H1 (cell line): ENCODE data around the gene PLEKHA5. TPM values are rescaled to one million over a fixed set of nuclear protein-coding genes. Genes with fewer than 3 reads are reported as not detected.

ENCODE experiments used
- CTCF ChIA-PET: fragments of 300-600 bp; sonication (Branson Sonifier 250); formaldehyde crosslinking; loops from one replicate; lab custom pipeline; 2021; ENCODE audit not compliant: partially characterized antibody; lab: Charles Lee
- POLR2A ChIA-PET: fragments of 300-600 bp; sonication (Branson Sonifier 250); formaldehyde crosslinking; loops from one replicate; lab custom pipeline; 2021; ENCODE audit warnings: inconsistent platforms; ENCODE audit not compliant: partially characterized antibody; lab: Charles Lee
- DNase-seq, 2 experiments: peaks; one replicate each; pipeline versions ENCODE4 v3.0.0 to v3.0.0-alpha.2; 2010 to 2022; ENCODE audit warnings: low spot score in 2 of 2, low read depth in 1 of 2, mixed read lengths in 1 of 2
- FAIRE-seq: peaks from 2 replicates; lab custom pipeline; 2011; peaks lifted over from hg19 to GRCh38; lab: Jason Lieb, UNC
- H2AFZ ChIP-seq: 2 replicates; pipeline ENCODE4 v1.8.1; 2012; ENCODE audit warnings: low read length, inconsistent platforms
- H2AK5ac ChIP-seq: 2 replicates; pipeline ENCODE4 v1.6.1; 2013; ENCODE audit warnings: low read depth, low read length
- H2BK120ac ChIP-seq: replicated peaks from 2 replicates; pipeline ENCODE3; 2013; ENCODE audit warnings: low read depth, low read length, inconsistent platforms
- H2BK12ac ChIP-seq: 2 replicates; pipeline ENCODE4 v1.6.1; 2013; ENCODE audit warnings: low read depth, low read length
- H2BK15ac ChIP-seq: 2 replicates; pipeline ENCODE4 v1.6.1; 2013; ENCODE audit warnings: low read length
- H2BK20ac ChIP-seq: 2 replicates; pipeline ENCODE4 v1.6.1; 2013; ENCODE audit warnings: low read length
- H2BK5ac ChIP-seq: 2 replicates; pipeline ENCODE4 v1.6.1; 2013; ENCODE audit warnings: low read depth, low read length
- H3K14ac ChIP-seq: 2 replicates; pipeline ENCODE4 v1.6.1; 2013; ENCODE audit warnings: inconsistent platforms; ENCODE audit not compliant: insufficient read length
- H3K18ac ChIP-seq: 2 replicates; pipeline ENCODE4 v1.6.1; 2013; ENCODE audit warnings: low read length; ENCODE audit errors: extremely low read depth
- H3K23ac ChIP-seq: 2 replicates; pipeline ENCODE4 v1.6.1; 2013; ENCODE audit warnings: inconsistent platforms; ENCODE audit not compliant: insufficient read length
- H3K23me2 ChIP-seq: 2 replicates; pipeline ENCODE4 v1.6.1; 2013; ENCODE audit warnings: low read depth, low read length
- H3K27ac ChIP-seq: 2 replicates; pipeline ENCODE4 v1.6.1; 2011; ENCODE audit warnings: low read depth, low read length, inconsistent platforms
- H3K27me3 ChIP-seq, 4 experiments: replicated peaks in 1 of 4; 1 replicate in 1 of 4; 2 replicates in 3 of 4; pipeline versions ENCODE4 v1.6.1 to v1.8.1; 2011 to 2013; ENCODE audit warnings: low read length in 3 of 4, mild to moderate bottlenecking in 3 of 4, inconsistent platforms in 2 of 4, mixed read lengths in 2 of 4, moderate library complexity in 1 of 4; ENCODE audit not compliant: control insufficient read depth in 3 of 4, insufficient read depth in 3 of 4; ENCODE audit errors: extremely low read depth in 1 of 4
- H3K36me3 ChIP-seq, 4 experiments: 2 replicates each; pipeline versions ENCODE4 v1.6.1 to v1.8.1; 2011 to 2013; ENCODE audit warnings: mild to moderate bottlenecking in 4 of 4, low read length in 3 of 4, moderate library complexity in 2 of 4, control low read depth in 1 of 4, inconsistent platforms in 1 of 4; ENCODE audit not compliant: insufficient read depth in 4 of 4, control insufficient read depth in 2 of 4
- H3K4ac ChIP-seq: replicated peaks from 2 replicates; pipeline ENCODE3; 2013; ENCODE audit warnings: low read length, low read depth, mixed read lengths, inconsistent platforms; ENCODE audit not compliant: insufficient read length
- H3K4me1 ChIP-seq, 4 experiments: replicated peaks in 1 of 4; 1 replicate in 1 of 4; 2 replicates in 3 of 4; pipeline versions ENCODE4 v1.6.1 to v1.8.1; 2011 to 2013; ENCODE audit warnings: low read length in 3 of 4, inconsistent platforms in 2 of 4, mixed read lengths in 1 of 4; ENCODE audit not compliant: insufficient read depth in 4 of 4, control insufficient read depth in 3 of 4
- H3K4me2 ChIP-seq, 2 experiments: 2 replicates each; pipeline versions ENCODE4 v1.6.1 to v1.8.1; 2011 to 2013; ENCODE audit warnings: low read depth in 2 of 2, low read length in 2 of 2, control low read depth in 1 of 2, inconsistent platforms in 1 of 2, mild to moderate bottlenecking in 1 of 2; ENCODE audit not compliant: insufficient read depth in 1 of 2
- H3K4me3 ChIP-seq, 4 experiments: fragments of 200-600, 300-600 bp in 1 of 4; sonication (generic), shearing (Covaris generic), sonication (Bioruptor Twin) in 1 of 4; 2 replicates each; pipeline versions ENCODE4 v1.5.1 to v1.8.1; 2011 to 2016; ENCODE audit warnings: low read length in 4 of 4, low read depth in 3 of 4, control low read depth in 2 of 4, inconsistent platforms in 2 of 4, mild to moderate bottlenecking in 2 of 4, mixed read lengths in 1 of 4, moderate library complexity in 1 of 4; ENCODE audit not compliant: insufficient read depth in 2 of 4; ENCODE audit errors: extremely low read depth in 1 of 4
- H3K56ac ChIP-seq: replicated peaks from 2 replicates; pipeline ENCODE3; 2013; ENCODE audit warnings: low read depth, mild to moderate bottlenecking, mixed read lengths, low read length, inconsistent platforms; ENCODE audit not compliant: insufficient read length
- H3K79me1 ChIP-seq: 2 replicates; pipeline ENCODE4 v1.6.1; 2013; ENCODE audit warnings: low read depth, low read length, control low read depth
- H3K79me2 ChIP-seq, 2 experiments: 2 replicates each; pipeline versions ENCODE4 v1.6.1 to v1.8.1; 2012 to 2013; ENCODE audit warnings: low read length in 2 of 2, mild to moderate bottlenecking in 2 of 2, inconsistent platforms in 1 of 2; ENCODE audit not compliant: insufficient read depth in 2 of 2, control insufficient read depth in 1 of 2
- H3K9ac ChIP-seq, 4 experiments: replicated peaks in 1 of 4; 1 replicate in 1 of 4; 2 replicates in 3 of 4; pipeline versions ENCODE4 v1.6.1 to v1.8.1; 2011 to 2013; ENCODE audit warnings: low read depth in 3 of 4, low read length in 3 of 4, control low read depth in 2 of 4, mild to moderate bottlenecking in 2 of 4, moderate library complexity in 2 of 4, inconsistent platforms in 1 of 4; ENCODE audit errors: extremely low read depth in 1 of 4
- H3K9me3 ChIP-seq, 2 experiments: 2 replicates each; pipeline versions ENCODE4 v1.6.1 to v1.8.1; 2012 to 2013; ENCODE audit warnings: mild to moderate bottlenecking in 2 of 2, moderate library complexity in 2 of 2, control low read depth in 1 of 2, inconsistent platforms in 1 of 2, low read depth in 1 of 2, low read length in 1 of 2, mixed read lengths in 1 of 2; ENCODE audit not compliant: insufficient read depth in 2 of 2
- H4K20me1 ChIP-seq, 2 experiments: replicated peaks in 1 of 2; 2 replicates each; pipeline versions ENCODE3 to v1.8.1; 2011 to 2013; ENCODE audit warnings: inconsistent platforms in 2 of 2, low read length in 2 of 2, mild to moderate bottlenecking in 1 of 2; ENCODE audit not compliant: insufficient read depth in 2 of 2, control insufficient read depth in 1 of 2
- H4K5ac ChIP-seq: 2 replicates; pipeline ENCODE4 v1.6.1; 2013; ENCODE audit warnings: low read length, low read depth, mixed read lengths, inconsistent platforms; ENCODE audit not compliant: insufficient read length
- H4K8ac ChIP-seq: 2 replicates; pipeline ENCODE4 v1.8.0; 2013; ENCODE audit warnings: mild to moderate bottlenecking, moderate library complexity, low read length, inconsistent platforms; ENCODE audit not compliant: insufficient read depth; ENCODE audit errors: extremely low read depth
- H4K91ac ChIP-seq: replicated peaks from 2 replicates; pipeline ENCODE3; 2013; ENCODE audit warnings: low read length, mixed read lengths, inconsistent platforms; ENCODE audit not compliant: insufficient read length
- FOSL1 ChIP-seq: IDR thresholded peaks from 2 replicates; pipeline ENCODE4 v1.6.1; 2011; ENCODE audit warnings: mild to moderate bottlenecking, low read depth, low read length, moderate library complexity; ENCODE audit not compliant: insufficient read depth
- RFX5 ChIP-seq: IDR thresholded peaks from 2 replicates; pipeline ENCODE4 v1.6.1; 2011; ENCODE audit warnings: low read depth, low read length, improper control_type of control experiment, borderline replicate concordance
- SP1 ChIP-seq: IDR thresholded peaks from 2 replicates; pipeline ENCODE4 v1.6.1; 2011; ENCODE audit warnings: low read depth, low read length
- SP4 ChIP-seq: IDR thresholded peaks from 2 replicates; pipeline ENCODE4 v1.6.1; 2012; ENCODE audit warnings: low read length, inconsistent platforms
- TBP ChIP-seq: IDR thresholded peaks from 2 replicates; pipeline ENCODE4 v1.6.1; 2011; ENCODE audit warnings: low read depth, low read length, improper control_type of control experiment
- USF2 ChIP-seq: IDR thresholded peaks from 2 replicates; pipeline ENCODE4 v1.6.1; 2011; ENCODE audit warnings: low read length, improper control_type of control experiment
- WGBS, 2 experiments: shearing (Covaris generic) in 1 of 2; methylation state at CpG; one replicate each; pipeline versions ENCODE4 v1.1.6 to v1.1.7; 2013 to 2015; ENCODE audit warnings: low lambda C conversion rate in 2 of 2, mixed read lengths in 2 of 2, inconsistent platforms in 1 of 2, low coverage in 1 of 2, missing lambda C conversion rate in 1 of 2; ENCODE audit not compliant: insufficient replicate concordance in 2 of 2, insufficient coverage in 1 of 2, insufficient read length in 1 of 2; ENCODE audit errors: extremely low coverage in 1 of 2, missing lambda C conversion rate in 1 of 2; 5-methylcytosine and 5-hydroxymethylcytosine counted together
- polyA plus RNA-seq, 7 experiments: library from polyadenylated mRNA; depleted of rRNA in 3 of 7; stranded (reverse) in 5 of 7; unstranded in 2 of 7; fragments of >200 nt in 5 of 7; fragments of 200-250 nt in 2 of 7; gene quantifications; 1 replicate in 5 of 7; 2 replicates in 1 of 7; 4 replicates in 1 of 7; pipeline versions ENCODE4 v1.2.1 to v1.2.3, GENCODE V29; 2011 to 2013; ENCODE audit warnings: missing spikeins in 2 of 7, mixed read lengths in 2 of 7
- total RNA-seq: library from RNA; stranded (reverse); fragmentation: NEBNext Ultra II Directional; extraction: Animal tissue kit (Norgen Biotek cat#: 25700); gene quantifications from 2 replicates; pipeline ENCODE4 v1.2.1, GENCODE V29; 2021

Gene PLEKHA5
- total and polyA plus RNA-seq, 2 of the 8 experiments (the other 6 are each of a cell fraction or from before 2014, with no cell fraction given) = 17.2 to 66.1 TPM

- H3K27ac ChIP-seq = no peak overlapping the region
- no peak overlapping the region for H3K18ac ChIP-seq
- H3K79me2 ChIP-seq = no peaks in the 10 kb centered on the region
- WGBS, 2 experiments = 100% methylated on average over 2 of the region's 2 CpGs; no CpG with 5 or more reads in 1 of the 2 experiments
- no peak overlapping the region for H3K9ac ChIP-seq
- peaks cover 6 to 67% (median 18%) of the 10 kb centered on the region in 4 experiments for H3K36me3 ChIP-seq
- no peak overlapping the region for H3K56ac ChIP-seq
- DNase-seq (no peak), FAIRE-seq (no peak)
- H3K4ac ChIP-seq = no peak overlapping the region
- H3K23me2 ChIP-seq = no peaks in the 10 kb centered on the region
- no peak overlapping the region for H2AFZ ChIP-seq
- H4K5ac ChIP-seq = no peak overlapping the region
- no peak overlapping the region for H3K23ac ChIP-seq
- H2BK120ac ChIP-seq = no peak overlapping the region
- no peak overlapping the region for H3K14ac ChIP-seq
- ChIA-PET CTCF (interaction anchor here (0.6 to 1.0 kb wide), 2 partner anchors 10 to 1102 kb away, joined by 3 read pairs; no protein-coding TSS in a partner anchor), POLR2A (no interaction called here)
- no peak overlapping the region for H3K4me2 ChIP-seq
- no peak overlapping the region for H2AK5ac ChIP-seq
- no peaks in the 10 kb centered on the region for H3K4me1 ChIP-seq
- no peak overlapping the region for H3K4me3 ChIP-seq
- no peak overlapping the region for H2BK5ac ChIP-seq
- no peaks in the 10 kb centered on the region for H3K79me1 ChIP-seq
- TF ChIP-seq USF2 (no peak), RFX5 (no peak), SP4 (no peak), SP1 (no peak), TBP (no peak), FOSL1 (no peak)
- no peak overlapping the region for H2BK20ac ChIP-seq
- no peak overlapping the region for H4K8ac ChIP-seq
- no peaks in the 10 kb centered on the region for H3K27me3 ChIP-seq
- H2BK15ac ChIP-seq = no peak overlapping the region
- no peak overlapping the region for H4K91ac ChIP-seq
- no peak overlapping the region for H2BK12ac ChIP-seq
- H3K9me3 ChIP-seq = no peaks in the 10 kb centered on the region
- H4K20me1 ChIP-seq = no peaks in the 10 kb centered on the region
Observed at GRCh38 chr12:19351346-19351745, 221.8 kb downstream of the PLEKHA5 start.
